ENCODE data around the gene LRRC4C.

DNA sequence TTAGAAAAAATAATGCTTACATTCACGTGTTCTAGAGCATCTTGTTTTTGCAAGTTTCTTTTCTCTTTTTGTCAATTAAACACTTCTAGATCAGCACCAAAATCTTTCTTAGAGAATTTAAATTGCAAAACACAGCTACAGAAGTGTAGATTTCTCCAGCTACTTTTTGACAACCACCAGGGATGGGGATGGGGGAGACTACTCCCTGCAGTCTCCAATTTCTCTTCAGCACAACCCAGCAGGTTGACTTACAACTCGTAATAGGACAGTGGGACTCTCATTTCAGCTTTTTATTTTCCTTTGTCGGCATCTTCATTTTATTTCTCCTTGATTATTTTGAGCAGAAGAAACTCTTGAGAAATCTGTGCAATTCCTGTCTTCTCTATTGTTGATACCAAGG is 441.2 kb downstream of the LRRC4C start:
- no peak for TF ChIP-seq POLR2A (IDR thresholded peaks at IDR 0.05; ENCODE audit: low read depth, low read length)
- TF ChIP-seq CTCF (IDR thresholded peaks at IDR 0.05; ENCODE audit: extremely low read depth in 1 of 2, insufficient read depth in 1 of 2, low read depth in 1 of 2, low read length in 2 of 2): no peak
- TF ChIP-seq MAX (IDR thresholded peaks at IDR 0.05; ENCODE audit: insufficient read depth, insufficient read length): no peak
- TF ChIP-seq EZH2 (IDR thresholded peaks at IDR 0.05; ENCODE audit: borderline replicate concordance, low read depth, low read length, severe bottlenecking): no peak
- no peak for TF ChIP-seq POLR2AphosphoS5 (IDR thresholded peaks at IDR 0.05; ENCODE audit: insufficient read depth, low read depth, low read length)
- TF ChIP-seq MYC (IDR thresholded peaks at IDR 0.05; ENCODE audit: low read depth, low read length): no peak
- TF ChIP-seq JUN (IDR thresholded peaks at IDR 0.05; ENCODE audit: borderline replicate concordance, insufficient read depth, insufficient read length, low read depth): no peak
- TF ChIP-seq GATA2 (IDR thresholded peaks at IDR 0.05; ENCODE audit: insufficient read depth, insufficient read length, low read depth, low read length): no peak
- TF ChIP-seq FOS (IDR thresholded peaks at IDR 0.05; ENCODE audit: borderline replicate concordance, insufficient read depth, low read length): no peak

All from endothelial cell of umbilical vein (primary cell).